ENCODE results near the gene TGFB1. TPM values are rescaled to one million over a fixed set of nuclear protein-coding genes. Genes with fewer than 3 reads are reported as not detected.

Gene TGFB1
- polyA plus RNA-seq, 3 donors: 30.6 to 138 (median 42.2) TPM

DNA sequence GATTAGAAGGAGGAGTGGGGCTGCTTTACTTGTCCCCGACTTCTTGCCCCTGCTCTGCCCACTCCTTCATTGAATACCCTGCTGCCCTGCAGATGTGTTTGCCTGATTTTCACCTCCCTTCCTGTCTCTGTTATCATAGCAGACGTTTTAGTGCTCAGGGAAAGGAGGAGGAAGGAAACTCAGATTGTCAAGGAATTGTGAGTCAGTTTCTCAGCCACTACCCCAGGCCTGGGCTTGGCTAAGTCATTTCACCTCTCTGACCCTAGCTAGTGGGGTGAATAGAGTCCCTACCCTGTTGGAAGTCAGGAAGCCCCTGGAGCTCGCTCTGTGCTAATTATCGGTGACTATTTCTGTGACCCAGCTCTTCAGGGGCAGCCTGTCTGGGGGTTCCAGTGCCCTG, 47.8 kb upstream of the TGFB1 start:
- TF ChIP-seq, protein P1, sequence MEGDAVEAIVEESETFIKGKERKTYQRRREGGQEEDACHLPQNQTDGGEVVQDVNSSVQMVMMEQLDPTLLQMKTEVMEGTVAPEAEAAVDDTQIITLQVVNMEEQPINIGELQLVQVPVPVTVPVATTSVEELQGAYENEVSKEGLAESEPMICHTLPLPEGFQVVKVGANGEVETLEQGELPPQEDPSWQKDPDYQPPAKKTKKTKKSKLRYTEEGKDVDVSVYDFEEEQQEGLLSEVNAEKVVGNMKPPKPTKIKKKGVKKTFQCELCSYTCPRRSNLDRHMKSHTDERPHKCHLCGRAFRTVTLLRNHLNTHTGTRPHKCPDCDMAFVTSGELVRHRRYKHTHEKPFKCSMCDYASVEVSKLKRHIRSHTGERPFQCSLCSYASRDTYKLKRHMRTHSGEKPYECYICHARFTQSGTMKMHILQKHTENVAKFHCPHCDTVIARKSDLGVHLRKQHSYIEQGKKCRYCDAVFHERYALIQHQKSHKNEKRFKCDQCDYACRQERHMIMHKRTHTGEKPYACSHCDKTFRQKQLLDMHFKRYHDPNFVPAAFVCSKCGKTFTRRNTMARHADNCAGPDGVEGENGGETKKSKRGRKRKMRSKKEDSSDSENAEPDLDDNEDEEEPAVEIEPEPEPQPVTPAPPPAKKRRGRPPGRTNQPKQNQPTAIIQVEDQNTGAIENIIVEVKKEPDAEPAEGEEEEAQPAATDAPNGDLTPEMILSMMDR (IDR thresholded peaks at IDR 0.05): no peak
- Histone ChIP-seq H3K4me3 (replicated peaks in 1 of 3; ENCODE audit: low read depth in 2 of 3, low read length in 3 of 3) (no peak overlapping the region), H3K36me3 (replicated peaks in 1 of 2; ENCODE audit: control insufficient read depth in 1 of 2, insufficient read depth in 2 of 2, low read length in 2 of 2) (peaks cover 11 to 26% of the 10 kb centered on the region in 2 donors), H4K20me1 (ENCODE audit: insufficient read depth, low read length) (peaks cover 7% of the 10 kb centered on the region), H3K9me3 (replicated peaks in 1 of 2; ENCODE audit: control insufficient read depth in 1 of 2, insufficient read depth in 1 of 2, low read length in 2 of 2) (no peaks in the 10 kb centered on the region), H3K27me3 (ENCODE audit: control insufficient read depth in 2 of 2, insufficient read depth in 2 of 2, low read length in 2 of 2) (no peaks in the 10 kb centered on the region), H3K9ac (ENCODE audit: insufficient read depth, low read length, poor library complexity, severe bottlenecking) (no peak overlapping the region), H2AFZ (ENCODE audit: insufficient read depth, low read depth, low read length, poor library complexity, severe bottlenecking) (no peak overlapping the region), H3K4me2 (replicated peaks; ENCODE audit: extremely low read depth, low read length, poor library complexity, severe bottlenecking) (no peak overlapping the region), H3K79me2 (ENCODE audit: insufficient read depth, low read length) (peaks cover 88% of the 10 kb centered on the region), H3K4me1 (ENCODE audit: control insufficient read depth in 1 of 2, insufficient read depth in 2 of 2, low read length in 2 of 2) (peaks cover 32 to 34% of the 10 kb centered on the region in 2 donors), H3K27ac (ENCODE audit: low read depth in 1 of 2, low read length in 2 of 2) (peak overlapping the region in 1 of 2 donors; percentile 11)
- intact Hi-C loops (cut with micrococcal nuclease): no loop called here
- Mint-ChIP-seq H3K4me3 (no peak overlapping the region), H3K27ac (peak overlapping the region in 3 of 7 donors; percentile 9 to 79 (median 59)), H3K4me1 (peaks cover 40% of the 10 kb centered on the region), H3K9me3 (no peaks in the 10 kb centered on the region), H3K27me3 (ENCODE audit: low read depth in 3 of 3) (no peaks in the 10 kb centered on the region), H3K36me3 (peaks cover 15 to 34% of the 10 kb centered on the region in 2 donors)
- no peak for DNase-seq
- no CpG with 5 or more reads among the region's 4 CpGs for WGBS (ENCODE audit: insufficient coverage)

DNA sequence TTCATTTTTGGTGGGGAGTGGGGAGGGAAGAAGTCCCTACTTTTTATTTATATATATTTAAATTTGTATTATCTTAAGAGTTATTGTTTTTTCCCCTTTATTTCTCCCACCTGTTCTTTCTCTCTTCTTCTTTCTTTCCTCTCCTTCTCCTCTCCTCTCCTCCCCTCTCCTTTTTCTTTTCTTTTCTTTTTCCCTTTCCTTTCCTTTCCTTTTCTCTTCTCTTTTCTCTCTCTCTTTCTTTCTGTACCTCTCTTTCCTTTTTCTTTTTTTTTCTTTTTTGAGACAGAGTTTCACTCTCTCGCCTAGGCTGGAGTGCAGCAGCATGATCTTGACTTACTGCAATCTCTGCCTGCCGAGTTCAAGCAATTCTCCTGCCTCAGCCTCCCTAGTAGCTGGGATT, 45.8 kb upstream of the TGFB1 start:
- no peak for DNase-seq
- TF ChIP-seq, protein P1 (IDR thresholded peaks at IDR 0.05): no peak
- Mint-ChIP-seq H3K4me3 (no peak overlapping the region), H3K27ac (peak overlapping the region in 4 of 7 donors; percentile 14 to 87 (median 32)), H3K36me3 (peaks cover 15 to 31% of the 10 kb centered on the region in 2 donors), H3K27me3 (ENCODE audit: low read depth in 3 of 3) (no peaks in the 10 kb centered on the region), H3K9me3 (no peaks in the 10 kb centered on the region), H3K4me1 (peaks cover 39% of the 10 kb centered on the region)
- peaks cover 7% of the 10 kb centered on the region for H4K20me1 ChIP-seq (ENCODE audit: insufficient read depth, low read length)
- no peaks in the 10 kb centered on the region for H3K9me3 ChIP-seq (replicated peaks in 1 of 2; ENCODE audit: control insufficient read depth in 1 of 2, insufficient read depth in 1 of 2, low read length in 2 of 2)
- H3K4me3 ChIP-seq (replicated peaks in 1 of 3; ENCODE audit: low read depth in 2 of 3, low read length in 3 of 3): no peak overlapping the region
- H3K36me3 ChIP-seq (replicated peaks in 1 of 2; ENCODE audit: control insufficient read depth in 1 of 2, insufficient read depth in 2 of 2, low read length in 2 of 2): peaks cover 11 to 26% of the 10 kb centered on the region in 2 donors
- intact Hi-C loops (cut with micrococcal nuclease): loop anchor here (1.0 to 5.0 kb wide), 3 partner anchors 8 to 37 kb away; partner anchors contain the start of gene B9D2 (in 1 of the 2)
- no peaks in the 10 kb centered on the region for H3K27me3 ChIP-seq (ENCODE audit: control insufficient read depth in 2 of 2, insufficient read depth in 2 of 2, low read length in 2 of 2)
- peaks cover 27 to 29% of the 10 kb centered on the region in 2 donors for H3K4me1 ChIP-seq (ENCODE audit: control insufficient read depth in 1 of 2, insufficient read depth in 2 of 2, low read length in 2 of 2)
- H3K27ac ChIP-seq (ENCODE audit: low read depth in 1 of 2, low read length in 2 of 2): no peak overlapping the region
- WGBS (ENCODE audit: insufficient coverage): 100% methylated on average over 2 of the region's 2 CpGs
- no peak overlapping the region for H2AFZ ChIP-seq (ENCODE audit: insufficient read depth, low read depth, low read length, poor library complexity, severe bottlenecking)
- H3K79me2 ChIP-seq (ENCODE audit: insufficient read depth, low read length): peaks cover 90% of the 10 kb centered on the region
- H3K9ac ChIP-seq (ENCODE audit: insufficient read depth, low read length, poor library complexity, severe bottlenecking): no peak overlapping the region
- no peak overlapping the region for H3K4me2 ChIP-seq (replicated peaks; ENCODE audit: extremely low read depth, low read length, poor library complexity, severe bottlenecking)
